Measurements from ENCODE around the gene ACMSD.
"Not testable (repeated sequence)": the region's sequence is repeated elsewhere in the genome, so short reads cannot be mapped to it uniquely, and the experiment has no call there.

ACMSD gene
- total RNA-seq = 0 to 2.4 (median 0) reads per million in 17 experiments

DNA sequence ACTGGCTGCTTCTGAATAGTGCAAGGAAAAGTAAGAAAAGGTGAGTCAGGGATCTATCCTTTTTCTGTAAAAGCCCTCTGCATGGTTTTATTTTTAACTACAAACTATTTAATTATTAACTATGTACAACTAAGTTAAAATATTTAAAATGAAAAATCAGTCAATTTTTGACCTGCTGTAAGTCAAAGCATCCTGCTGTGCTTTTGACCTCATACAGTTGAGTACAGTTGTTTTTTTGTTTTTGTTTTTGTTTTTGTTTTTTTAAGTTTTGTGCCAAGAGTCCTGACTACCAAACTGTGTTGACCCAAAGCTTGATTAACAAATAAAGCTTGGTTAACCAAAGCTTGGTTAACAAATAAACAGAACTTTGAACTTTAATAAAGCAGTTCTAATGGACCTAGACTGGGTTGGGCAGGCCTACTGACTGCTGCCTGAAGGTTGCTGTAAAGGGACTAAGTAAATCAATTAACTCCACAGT is at the start of gene ACMSD:
ACMSD (plus strand) TSS at position 474 of the 478 bp plus-strand sequence. CDS start 67 bp downstream, outside the sequence.
- DNase-seq = no peak

DNA sequence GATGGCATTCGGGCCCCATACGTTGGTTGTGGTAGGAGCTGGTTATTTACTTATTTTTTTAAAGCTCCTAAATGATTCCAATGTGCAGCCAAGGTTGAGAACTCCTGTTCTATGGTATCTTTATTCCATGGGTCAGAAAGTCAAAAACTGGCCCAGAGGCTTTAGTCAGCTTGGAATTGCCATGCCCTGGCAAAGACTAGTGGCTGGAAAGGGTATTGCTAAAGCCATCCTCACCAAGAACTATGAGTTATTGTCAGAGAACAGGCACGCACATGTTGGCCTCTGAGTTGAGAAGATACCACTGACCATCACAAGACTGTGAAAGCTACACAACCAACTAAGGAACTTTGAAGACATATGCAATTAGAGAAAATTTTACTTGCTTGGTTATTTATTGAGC is 47.9 kb upstream of the ACMSD start:
- no peak for DNase-seq

DNA sequence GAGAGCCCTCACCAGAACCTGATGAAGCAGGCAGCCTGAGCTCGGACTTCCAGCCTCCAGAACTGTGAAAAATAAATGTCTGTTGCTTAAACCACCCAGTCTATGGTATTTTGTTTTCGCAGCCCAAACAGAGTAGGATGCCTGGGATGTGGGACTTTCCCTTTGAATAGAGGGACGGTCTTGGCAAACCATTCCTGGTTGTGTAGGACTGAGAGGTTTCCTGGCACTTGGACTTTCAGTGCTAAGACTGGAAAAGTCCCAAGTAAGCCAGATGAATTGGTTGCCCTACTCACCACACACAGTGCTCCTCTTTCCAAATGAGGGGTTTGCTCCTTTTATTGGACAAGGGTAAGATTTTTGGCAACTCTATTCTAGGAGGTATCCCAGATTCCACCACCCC is 46.8 kb upstream of the ACMSD start:
- no peak for DNase-seq

DNA sequence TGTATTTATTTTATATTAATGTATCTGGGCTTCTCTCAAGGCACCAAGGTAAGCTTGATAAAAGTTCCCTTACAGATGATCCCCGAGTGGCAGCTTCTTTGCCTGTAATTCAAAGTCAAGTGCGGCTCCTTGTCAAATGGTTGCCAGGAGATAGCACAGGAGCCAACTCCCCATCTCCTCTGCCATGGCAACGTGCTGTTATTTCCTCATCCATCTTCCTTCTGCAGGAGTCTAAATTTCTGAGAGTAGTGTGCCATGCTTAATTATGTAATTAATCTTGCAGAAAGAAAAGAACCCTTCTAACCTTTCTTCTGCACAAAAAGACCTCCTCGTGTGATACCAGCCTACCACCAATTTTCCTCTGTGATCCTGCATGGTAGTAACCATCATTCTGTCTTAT is 46.2 kb upstream of the ACMSD start:
- DNase-seq = no peak

DNA sequence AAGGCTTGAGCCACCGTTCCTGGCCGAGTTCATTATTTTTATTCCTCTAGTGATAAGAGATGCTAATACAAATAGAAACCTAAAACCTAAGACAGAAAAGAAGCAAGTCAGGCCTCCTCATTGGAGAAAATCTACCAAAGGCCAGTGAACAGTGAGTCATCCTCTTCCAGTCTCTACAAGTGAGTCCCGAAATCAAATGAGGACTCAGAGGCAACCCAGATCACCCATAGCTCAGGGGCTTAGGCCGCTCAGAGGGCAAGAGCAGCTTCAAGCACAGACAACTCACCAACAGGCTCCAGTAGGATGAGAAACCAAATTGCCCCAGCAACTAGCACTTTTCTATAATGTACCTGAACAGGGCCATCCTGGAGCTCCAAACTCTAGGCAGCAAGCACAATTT is 42.7 kb upstream of the ACMSD start:
- no peak for DNase-seq

DNA sequence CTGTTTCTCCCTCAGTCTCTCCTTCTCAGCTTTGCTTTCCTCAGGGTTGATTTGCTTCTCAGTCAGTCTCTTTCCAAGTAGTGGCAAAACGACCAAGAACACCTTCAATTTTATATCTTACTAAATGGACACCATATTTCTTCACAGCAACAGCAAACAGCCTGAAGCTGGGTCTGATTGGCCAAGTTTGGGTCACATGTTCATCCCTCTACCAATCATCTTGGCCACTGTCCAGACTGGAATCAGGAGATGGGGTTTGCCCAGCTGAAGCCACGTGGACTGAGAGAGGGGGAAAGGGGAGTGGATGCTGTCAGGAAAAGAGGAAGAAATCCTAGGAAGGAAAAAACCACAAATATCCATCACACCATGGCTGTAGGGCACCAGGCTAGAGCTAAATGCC is 42.0 kb upstream of the ACMSD start:
- DNase-seq = no peak

DNA sequence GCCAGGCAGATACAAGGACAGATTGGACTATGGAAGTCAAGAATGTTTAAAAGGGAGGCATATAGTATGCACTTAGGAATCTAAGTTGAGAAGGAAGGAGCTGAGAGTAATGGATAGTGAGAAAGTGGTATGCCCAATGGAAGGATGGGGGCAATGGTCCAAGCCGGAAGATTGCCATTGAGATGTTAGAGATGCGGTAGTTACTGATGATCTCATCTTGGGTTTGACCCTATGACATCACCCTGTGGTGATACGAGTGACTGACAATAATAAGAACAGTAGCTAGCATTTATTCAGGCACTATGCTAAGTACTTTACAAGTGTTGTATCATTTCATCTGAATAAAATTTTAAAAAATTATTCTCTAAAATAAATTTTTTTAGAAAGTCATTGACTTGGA is 38.5 kb upstream of the ACMSD start:
- no peak for DNase-seq

DNA sequence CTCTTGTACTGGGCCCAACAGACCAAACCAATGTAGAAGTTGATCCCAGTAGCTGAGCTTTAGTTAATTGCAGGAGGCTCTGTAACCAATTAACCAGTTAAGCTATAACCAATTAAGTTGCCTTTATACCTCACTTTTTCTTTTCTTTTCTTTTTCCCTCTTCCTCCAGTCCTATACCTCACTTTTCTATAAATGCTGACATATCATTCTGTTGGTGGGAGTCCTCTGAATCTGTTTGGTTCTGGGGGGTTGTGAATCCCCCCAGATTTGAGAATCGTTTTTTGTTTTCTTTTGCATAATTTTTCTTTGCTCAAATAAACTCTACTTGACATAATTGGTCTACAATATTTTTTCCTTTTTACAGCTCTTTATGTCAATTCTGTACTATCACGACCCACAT is 38.1 kb upstream of the ACMSD start:
- DNase-seq = no peak

DNA sequence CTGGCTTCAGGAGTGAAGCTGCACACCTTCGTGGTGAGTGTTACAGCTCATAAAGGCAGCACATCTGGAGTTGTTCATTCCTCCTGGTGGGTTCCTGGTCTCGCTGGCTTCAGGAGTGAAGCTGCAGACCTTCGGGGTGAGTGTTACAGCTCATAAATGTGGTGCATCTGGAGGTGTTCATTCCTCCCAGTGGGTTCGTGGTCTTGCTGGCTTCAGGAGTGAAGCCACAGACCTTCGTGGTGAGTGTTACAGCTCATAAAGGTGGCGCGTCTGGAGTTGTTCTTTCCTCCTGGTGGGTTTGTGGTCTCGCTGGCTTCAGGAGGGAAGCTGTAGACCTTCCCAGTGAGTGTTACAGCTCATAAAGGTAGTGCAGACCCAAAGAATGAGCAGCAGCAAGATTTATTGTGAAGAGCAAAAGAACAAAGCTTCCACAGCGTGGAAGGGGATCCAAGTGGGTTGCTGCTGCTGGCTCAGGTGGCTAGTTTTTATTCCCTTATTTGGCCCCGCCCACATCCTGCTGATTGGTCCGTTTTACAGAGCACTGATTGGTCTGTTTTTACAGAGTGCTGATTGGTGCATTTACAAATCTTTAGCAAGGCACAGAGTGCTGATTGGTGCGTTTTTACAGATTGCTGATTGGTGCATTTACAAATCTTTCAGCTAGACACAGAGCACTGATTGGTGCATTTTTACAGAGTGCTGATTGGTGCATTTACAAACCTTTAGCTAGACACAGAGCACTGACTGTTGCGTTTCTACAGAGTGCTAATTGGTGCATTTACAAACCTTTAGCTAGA is 34.6 kb upstream of the ACMSD start:
- DNase-seq = not testable (repeated sequence)

DNA sequence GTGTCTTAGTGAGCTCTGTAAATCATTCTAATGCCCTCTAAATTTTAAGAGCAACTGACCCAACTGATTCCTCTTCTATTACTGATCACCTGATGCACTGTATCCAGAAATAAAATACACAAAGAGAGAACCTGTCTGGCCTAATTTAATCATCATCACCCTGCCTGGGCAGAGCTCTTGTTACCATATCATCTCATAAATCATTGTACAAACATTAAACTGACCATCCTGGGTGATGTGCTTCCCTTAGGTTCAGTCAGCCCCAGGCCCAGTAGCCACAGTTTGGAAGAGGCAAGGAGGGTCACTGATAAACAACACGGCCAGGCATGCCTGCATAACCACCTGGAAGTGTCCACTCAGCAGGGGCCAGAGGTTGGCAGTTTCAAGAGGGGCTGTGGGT is 22.7 kb upstream of the ACMSD start:
- DNase-seq = no peak

DNA sequence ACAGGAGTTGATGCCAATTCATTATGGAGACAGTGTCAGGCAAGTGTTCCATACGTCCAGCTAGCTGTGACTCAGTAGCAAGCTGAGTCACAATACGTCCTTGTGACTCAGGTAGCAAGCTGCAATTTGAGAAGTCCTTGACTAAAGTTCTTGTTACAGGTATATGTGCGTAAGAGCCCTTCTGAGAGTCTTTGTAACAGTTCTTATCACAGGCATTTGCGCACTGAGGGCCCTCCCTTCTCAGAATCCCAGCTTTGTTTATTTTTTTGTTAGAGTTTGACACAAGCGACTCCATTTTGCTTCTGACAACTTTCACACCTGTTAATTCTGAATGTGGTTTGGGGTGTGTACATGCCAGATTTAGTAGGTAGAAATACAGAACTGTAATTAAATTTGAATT is 20.1 kb upstream of the ACMSD start:
- DNase-seq = no peak

DNA sequence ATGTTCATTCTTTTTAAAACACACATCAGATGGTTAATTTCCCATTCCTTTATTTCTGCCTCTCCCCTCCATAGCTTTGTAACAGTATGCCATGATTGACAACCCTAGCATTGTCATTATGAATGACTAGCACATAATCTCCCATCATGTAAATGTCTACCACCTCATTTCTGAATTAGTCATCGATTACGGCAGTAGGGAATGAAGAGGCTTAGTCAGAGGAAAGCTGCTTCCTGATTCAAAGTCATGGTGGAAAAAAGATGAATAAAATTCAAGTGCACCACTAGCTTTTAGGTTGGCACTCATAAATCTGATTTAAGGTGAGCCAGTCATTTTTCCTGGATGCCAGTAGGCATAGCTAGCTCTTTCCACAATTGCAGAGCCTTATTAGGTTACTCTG is 19.1 kb upstream of the ACMSD start:
- DNase-seq = peak in 1 of 4 experiments; percentile 6

DNA sequence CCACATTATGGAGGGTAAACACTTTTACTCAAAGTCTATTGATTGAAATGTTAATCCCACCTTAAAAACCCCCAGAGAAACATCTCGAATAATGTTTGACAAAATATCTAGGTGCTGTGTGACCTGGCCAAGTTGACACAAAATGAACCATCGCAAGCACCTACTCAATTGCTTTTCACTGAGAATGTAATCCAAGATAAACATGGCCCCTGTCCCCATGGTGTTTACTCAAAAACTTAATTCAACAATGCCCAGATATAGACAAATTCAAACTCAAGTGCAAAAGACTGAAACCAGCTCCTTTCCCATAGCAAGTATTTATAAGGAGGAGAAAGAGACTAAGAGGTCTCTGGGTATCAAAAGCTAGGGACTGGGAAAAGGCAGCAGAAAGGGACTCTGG is 15.0 kb upstream of the ACMSD start:
- no peak for DNase-seq

DNA sequence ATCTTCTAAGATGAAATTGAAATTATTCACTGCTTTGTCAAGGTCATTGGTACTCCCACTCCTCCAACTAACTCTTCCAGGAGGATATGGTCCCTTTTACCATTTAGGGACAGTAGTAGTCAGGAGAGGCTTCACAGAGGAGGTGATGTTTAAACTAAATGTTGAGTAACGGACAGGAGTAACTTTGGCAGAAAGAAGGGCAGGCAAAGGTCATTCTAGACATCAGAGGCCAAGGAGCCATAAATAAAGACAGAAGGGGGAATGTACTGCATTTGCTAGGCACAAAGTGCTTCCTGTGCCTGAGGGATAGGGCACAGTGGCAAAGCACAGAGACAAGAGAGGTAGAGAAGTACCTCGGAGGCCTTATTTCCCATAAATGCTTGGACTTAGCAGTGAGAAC is 14.6 kb upstream of the ACMSD start:
- DNase-seq = no peak

DNA sequence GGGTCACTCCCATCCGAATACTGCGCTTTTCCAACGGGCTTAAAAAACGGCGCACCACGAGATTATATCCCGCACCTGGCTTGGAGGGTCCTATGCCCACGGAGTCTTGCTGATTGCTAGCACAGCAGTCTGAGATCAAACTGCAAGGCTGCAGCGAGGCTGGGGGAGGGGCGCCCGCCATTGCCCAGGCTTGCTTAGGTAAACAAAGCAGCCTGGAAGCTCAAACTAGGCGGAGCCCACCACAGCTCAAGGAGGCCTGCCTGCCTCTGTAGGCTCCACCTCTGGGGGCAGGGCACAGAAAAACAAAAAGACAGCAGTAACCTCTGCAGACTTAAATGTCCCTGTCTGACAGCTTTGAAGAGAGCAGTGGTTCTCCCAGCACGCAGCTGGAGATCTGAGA is 12.7 kb upstream of the ACMSD start:
- not testable (repeated sequence) for DNase-seq

DNA sequence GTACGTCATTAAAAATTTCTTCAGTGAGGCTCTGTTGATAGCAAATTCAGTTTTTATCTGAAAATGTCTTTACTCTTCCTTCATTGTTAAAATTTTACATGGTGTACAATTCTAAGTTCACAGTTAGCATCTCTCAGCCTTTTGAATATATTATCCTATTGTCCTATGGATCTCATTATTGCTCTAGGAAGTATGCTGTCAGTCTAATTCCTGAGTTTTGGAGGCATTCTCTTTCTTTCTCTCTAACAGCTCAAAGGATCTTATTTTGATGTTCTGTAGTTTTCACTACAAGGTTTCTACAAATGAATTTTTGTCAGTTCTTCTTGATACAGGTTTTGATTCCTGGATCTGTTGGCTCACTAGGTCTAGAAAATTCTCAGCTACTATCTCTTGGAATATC is 2.9 kb upstream of the ACMSD start:
- DNase-seq = no peak

DNA sequence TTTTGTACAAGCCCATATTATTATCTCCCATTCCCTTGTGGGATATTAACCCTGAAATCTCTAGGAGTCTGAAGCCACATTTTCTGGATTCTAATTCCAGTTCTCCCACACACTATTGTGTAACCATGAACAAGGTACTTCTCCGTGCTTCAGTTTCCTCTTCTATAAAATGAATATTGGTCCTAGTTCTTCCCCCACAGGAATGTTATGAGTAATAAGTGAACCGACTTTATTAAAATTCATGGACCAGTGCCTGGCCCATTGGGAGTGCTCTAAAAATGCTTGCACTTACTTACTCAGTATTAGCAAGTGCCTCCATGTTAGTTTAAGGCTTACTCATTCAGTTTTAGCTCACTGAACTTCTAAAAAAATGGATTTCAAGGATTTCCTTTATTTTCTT is 1.4 kb upstream of the ACMSD start:
- peak in 2 of 4 experiments; percentile 1 to 13 for DNase-seq

DNA sequence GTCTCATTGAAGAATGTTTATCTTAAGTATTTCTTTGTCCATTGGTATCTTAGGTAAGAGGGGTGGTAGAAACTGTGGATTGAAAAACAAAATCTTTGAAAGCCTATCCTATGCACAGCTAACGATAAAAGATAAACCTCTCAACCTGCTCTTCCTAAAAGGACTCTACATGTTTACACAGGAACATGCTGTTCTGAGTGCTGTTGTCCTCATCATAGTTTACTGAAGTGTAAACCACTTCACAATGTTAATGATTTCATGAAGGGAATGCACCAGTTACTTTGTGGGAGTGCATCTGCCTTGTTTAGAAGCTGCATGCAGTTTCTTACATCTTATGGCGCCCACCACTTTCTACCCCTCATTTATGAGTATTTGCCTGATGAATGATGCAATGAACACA is 1.2 kb downstream of the ACMSD start:
- no peak for DNase-seq

DNA sequence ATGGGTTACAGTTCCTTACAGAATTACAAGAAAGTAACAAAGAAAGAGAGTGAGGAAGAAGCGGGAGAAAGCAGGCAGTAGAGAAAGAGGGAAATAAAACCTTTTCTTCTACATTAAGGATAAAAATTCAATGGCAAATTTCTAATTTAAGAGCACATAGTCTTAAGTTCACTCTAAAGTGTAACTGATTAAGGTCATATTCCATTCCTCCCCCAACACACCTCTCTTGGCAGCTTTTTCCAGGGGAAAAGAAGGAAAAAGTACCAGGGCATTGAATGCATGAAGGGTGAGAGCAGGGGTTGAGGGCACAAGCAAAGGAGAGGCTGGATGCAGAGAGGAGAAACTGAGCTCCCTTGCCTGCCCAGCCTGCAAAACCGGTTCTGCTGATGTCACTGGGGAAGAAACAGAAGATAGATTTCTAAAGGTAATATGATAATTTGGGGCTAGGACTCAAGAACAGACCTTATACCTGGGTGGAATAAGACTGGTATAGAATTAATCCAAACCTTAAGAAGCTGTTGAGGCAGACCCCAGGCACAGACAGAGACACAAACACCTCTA is 4.6 kb downstream of the ACMSD start:
- DNase-seq = no peak

DNA sequence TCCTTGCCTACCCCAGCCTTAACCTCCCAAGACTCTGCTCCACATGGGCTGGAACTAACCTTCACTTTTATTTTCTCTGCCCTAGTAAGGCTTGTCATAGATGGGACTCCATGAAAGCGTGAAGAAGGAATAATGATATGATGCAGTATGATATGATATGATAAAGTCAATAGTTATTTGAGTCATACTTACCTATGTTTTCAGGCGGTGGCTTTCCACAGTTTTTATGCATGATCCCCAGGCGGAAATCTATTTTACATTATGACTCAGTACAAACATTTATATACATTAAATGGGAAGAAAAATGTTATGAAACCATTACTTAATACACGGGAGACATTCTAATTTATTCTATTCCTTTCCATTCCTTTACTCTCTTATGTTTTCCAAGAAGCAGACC is 5.6 kb downstream of the ACMSD start:
- no peak for DNase-seq

DNA sequence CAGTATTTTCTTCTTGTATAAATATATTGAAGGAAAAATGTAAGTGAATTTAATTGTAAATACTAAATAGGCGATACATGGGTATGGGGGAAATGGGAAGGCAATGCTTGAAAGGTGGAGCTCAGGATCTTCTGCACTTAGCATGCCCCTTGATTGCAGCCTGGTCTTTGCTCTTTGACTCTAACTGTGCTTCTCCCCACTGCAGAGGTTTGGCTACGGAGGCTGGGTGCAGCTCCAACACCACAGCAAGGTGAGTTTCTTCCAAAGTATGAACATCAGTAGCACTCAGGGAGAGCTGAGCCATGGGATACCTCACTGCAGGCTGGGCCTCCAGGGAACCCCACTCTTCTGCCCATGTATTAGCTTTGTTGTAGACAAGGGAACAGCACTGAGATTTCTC is 6.6 kb downstream of the ACMSD start:
- DNase-seq = no peak

DNA sequence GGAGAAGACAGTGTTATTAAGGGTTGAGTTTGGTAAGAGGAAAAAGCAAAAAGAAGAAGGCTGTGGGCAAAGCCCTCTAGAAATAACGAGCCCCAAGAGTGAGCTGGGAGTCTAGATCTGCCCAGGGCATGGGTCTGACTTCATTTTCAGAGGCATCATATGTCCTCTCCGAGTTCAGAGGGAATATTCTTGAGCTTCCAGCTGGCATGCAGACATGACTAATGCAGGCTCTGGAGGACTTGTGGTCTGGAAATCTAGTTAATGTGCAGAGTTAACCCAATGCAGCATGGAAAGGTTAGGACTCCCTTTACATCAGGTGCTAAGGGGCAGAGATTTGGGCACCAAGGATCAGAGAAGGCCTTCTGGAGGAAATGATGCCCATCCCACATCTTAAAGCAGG is 7.3 kb downstream of the ACMSD start:
- no peak for DNase-seq

DNA sequence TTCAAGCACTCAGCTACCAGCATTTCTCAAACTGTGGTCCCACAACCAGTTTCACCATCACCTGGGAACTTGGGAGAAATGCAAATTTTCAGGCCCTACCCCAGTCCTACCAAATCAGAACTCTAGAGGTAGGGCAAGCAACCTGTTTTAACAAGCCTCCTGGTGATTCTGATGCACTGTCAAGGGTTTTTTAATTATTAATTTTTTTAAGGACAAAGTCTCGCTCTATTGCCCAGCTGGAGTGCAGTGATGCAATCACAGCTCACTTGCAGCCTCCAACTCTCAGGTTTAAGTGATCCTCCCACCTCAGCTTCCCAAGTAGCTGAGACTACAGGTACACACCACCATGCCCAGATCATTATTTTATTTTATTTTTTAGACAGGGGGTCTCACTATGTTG is 7.8 kb downstream of the ACMSD start:
- no peak for DNase-seq

DNA sequence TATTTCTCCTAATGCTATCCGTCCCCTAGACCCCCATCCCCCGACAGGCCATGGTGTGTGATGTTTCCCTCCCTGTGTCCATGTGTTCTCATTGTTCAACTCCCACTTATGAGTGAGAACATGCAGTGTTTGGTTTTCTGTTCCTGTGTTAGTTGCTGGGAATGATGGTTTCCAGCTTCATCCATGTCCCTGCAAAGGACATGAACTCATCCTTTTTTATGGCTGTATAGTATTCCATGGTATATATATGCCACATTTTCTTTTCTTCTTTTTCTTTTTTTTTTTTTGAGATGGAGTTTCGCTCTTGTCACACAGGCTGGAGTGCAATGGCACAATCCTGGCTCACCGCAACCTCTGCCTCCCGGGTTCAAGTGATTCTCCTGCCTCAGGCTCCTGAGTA is 9.2 kb downstream of the ACMSD start:
- DNase-seq = not testable (repeated sequence)

DNA sequence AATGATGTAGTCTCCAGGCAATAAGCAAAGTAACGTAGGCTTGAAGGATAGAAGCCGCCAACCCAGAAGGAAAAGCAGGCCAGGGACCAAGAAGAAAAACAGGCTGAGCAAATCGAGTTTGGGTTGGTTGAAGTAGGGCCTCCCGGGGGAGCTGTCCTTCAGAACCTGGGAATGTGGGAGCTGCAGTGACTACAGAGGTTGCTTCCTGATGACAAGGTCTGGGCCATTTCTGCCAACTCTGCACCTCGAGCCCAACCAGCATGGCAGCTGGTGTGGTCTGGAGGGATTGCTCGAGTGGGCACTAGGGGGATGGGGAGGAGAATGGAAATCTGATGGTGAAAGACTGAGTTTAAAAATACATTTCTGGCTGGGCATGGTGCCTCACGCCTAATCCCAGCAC is 14.1 kb downstream of the ACMSD start:
- DNase-seq = no peak

Measured in suppressor macrophage (primary cell).